Immature natural killer cell (primary cell): Measurements from ENCODE around the gene EFNA5. TPM values are rescaled to one million over a fixed set of nuclear protein-coding genes. Genes with fewer than 3 reads are reported as not detected.

Experiments used
- DNase-seq, 3 donors: peaks; one replicate each; pipeline ENCODE4 v3.0.0; 2022; ENCODE audit warnings: mixed read lengths in 1 of 3
- H3K27ac Mint-ChIP-seq, 6 donors: one replicate each; pipeline ENCODE4 v1.8.0; 2020; ENCODE audit warnings: mixed read lengths in 6 of 6, mild to moderate bottlenecking in 5 of 6, inconsistent platforms in 4 of 6, moderate library complexity in 3 of 6
- H3K27me3 Mint-ChIP-seq, 3 donors: one replicate each; pipeline ENCODE4 v1.8.0; 2020 to 2021; ENCODE audit warnings: low read depth in 3 of 3, mild to moderate bottlenecking in 3 of 3, mixed read lengths in 3 of 3, moderate library complexity in 3 of 3, inconsistent platforms in 1 of 3
- H3K36me3 Mint-ChIP-seq, 3 donors: one replicate each; pipeline ENCODE4 v1.8.0; 2020; ENCODE audit warnings: mixed read lengths in 3 of 3, inconsistent platforms in 2 of 3, mild to moderate bottlenecking in 2 of 3
- H3K4me1 Mint-ChIP-seq, 2 donors: one replicate each; pipeline ENCODE4 v1.8.0; 2020; ENCODE audit warnings: inconsistent platforms in 2 of 2, mild to moderate bottlenecking in 2 of 2, mixed read lengths in 2 of 2, moderate library complexity in 1 of 2
- H3K4me3 Mint-ChIP-seq, 5 donors: one replicate each; pipeline ENCODE4 v1.8.0; 2020; ENCODE audit warnings: mild to moderate bottlenecking in 5 of 5, mixed read lengths in 5 of 5, inconsistent platforms in 3 of 5, moderate library complexity in 3 of 5
- H3K9me3 Mint-ChIP-seq, 6 donors: one replicate each; pipeline ENCODE4 v1.8.0; 2020; ENCODE audit warnings: mild to moderate bottlenecking in 6 of 6, mixed read lengths in 6 of 6, inconsistent platforms in 4 of 6, moderate library complexity in 3 of 6
- polyA plus RNA-seq, 3 donors: library from polyadenylated mRNA; unstranded; fragments of 300-500 nt; fragmentation: Illumina TruSeq; gene quantifications; one replicate each; pipeline ENCODE4 v1.2.3, GENCODE V29; 2021

The EFNA5 gene
- polyA plus RNA-seq, 3 donors from 2014 or later = 0.73 to 2.6 (median 1.7) TPM

GRCh38 chr5:107618242-107618641, 52.5 kb downstream of the EFNA5 start:
- DNase-seq = no peak
- Mint-ChIP-seq H3K4me1 (no peaks in the 10 kb centered on the region), H3K27ac (no peak overlapping the region), H3K4me3 (no peak overlapping the region), H3K36me3 (no peaks in the 10 kb centered on the region), H3K9me3 (no peaks in the 10 kb centered on the region), H3K27me3 (peaks cover 0 to 2% (median 2%) of the 10 kb centered on the region in 3 donors)

- Mint-ChIP-seq H3K27me3 (peaks cover 0 to 2% (median 2%) of the 10 kb centered on the region in 3 donors), H3K36me3 (no peaks in the 10 kb centered on the region), H3K4me3 (no peak overlapping the region), H3K9me3 (no peaks in the 10 kb centered on the region), H3K4me1 (no peaks in the 10 kb centered on the region), H3K27ac (peak overlapping the region in 1 of 6 donors; percentile 5)
- no peak for DNase-seq
Measured at GRCh38 chr5:107617052-107617451, 53.7 kb downstream of the EFNA5 start.

GRCh38 chr5:107616213-107616612, 54.5 kb downstream of the EFNA5 start:
- Mint-ChIP-seq H3K9me3 (no peaks in the 10 kb centered on the region), H3K4me3 (no peak overlapping the region), H3K27me3 (peaks cover 0 to 2% (median 2%) of the 10 kb centered on the region in 3 donors), H3K36me3 (no peaks in the 10 kb centered on the region), H3K4me1 (no peaks in the 10 kb centered on the region), H3K27ac (no peak overlapping the region)
- no peak for DNase-seq

- DNase-seq = no peak
- H3K4me1 Mint-ChIP-seq = no peaks in the 10 kb centered on the region
- no peaks in the 10 kb centered on the region for H3K36me3 Mint-ChIP-seq
- no peak overlapping the region for H3K27ac Mint-ChIP-seq
- H3K9me3 Mint-ChIP-seq = no peaks in the 10 kb centered on the region
- peaks cover 0 to 2% (median 2%) of the 10 kb centered on the region in 3 donors for H3K27me3 Mint-ChIP-seq
- H3K4me3 Mint-ChIP-seq = no peak overlapping the region
Measured at GRCh38 chr5:107615299-107615817, 55.4 kb downstream of the EFNA5 start.

- H3K27me3 Mint-ChIP-seq = peaks cover 0 to 4% (median 3%) of the 10 kb centered on the region in 3 donors
- H3K4me3 Mint-ChIP-seq = no peak overlapping the region
- H3K36me3 Mint-ChIP-seq = no peaks in the 10 kb centered on the region
- no peak overlapping the region for H3K27ac Mint-ChIP-seq
- DNase-seq = no peak
- no peaks in the 10 kb centered on the region for H3K9me3 Mint-ChIP-seq
- no peaks in the 10 kb centered on the region for H3K4me1 Mint-ChIP-seq
Measured at GRCh38 chr5:107612541-107612940, 58.2 kb downstream of the EFNA5 start.

- no peaks in the 10 kb centered on the region for H3K36me3 Mint-ChIP-seq
- no peak for DNase-seq
- peaks cover 0 to 8% (median 1%) of the 10 kb centered on the region in 3 donors for H3K27me3 Mint-ChIP-seq
- H3K4me1 Mint-ChIP-seq = peaks cover under 1 to 2% of the 10 kb centered on the region in 2 donors
- no peak overlapping the region for H3K4me3 Mint-ChIP-seq
- no peak overlapping the region for H3K27ac Mint-ChIP-seq
- H3K9me3 Mint-ChIP-seq = no peaks in the 10 kb centered on the region
Measured at GRCh38 chr5:107610798-107611197, 59.9 kb downstream of the EFNA5 start.

GRCh38 chr5:107607671-107608345, 62.9 kb downstream of the EFNA5 start:
- Mint-ChIP-seq H3K27me3 (peaks cover 0 to 6% (median 1%) of the 10 kb centered on the region in 3 donors), H3K4me3 (no peak overlapping the region), H3K36me3 (no peaks in the 10 kb centered on the region), H3K4me1 (peaks cover 17 to 18% of the 10 kb centered on the region in 2 donors), H3K27ac (no peak overlapping the region), H3K9me3 (peaks cover 0 to 2% (median 0%) of the 10 kb centered on the region in 6 donors)
- DNase-seq = no peak

- Mint-ChIP-seq H3K4me3 (no peak overlapping the region), H3K27me3 (peaks cover under 1 to 6% (median 1%) of the 10 kb centered on the region in 3 donors), H3K36me3 (no peaks in the 10 kb centered on the region)
Measured at GRCh38 chr5:107607196-107607595, 63.5 kb downstream of the EFNA5 start.

GRCh38 chr5:107605596-107606125, 65.1 kb downstream of the EFNA5 start:
- Mint-ChIP-seq H3K4me1 (peaks cover 17 to 18% of the 10 kb centered on the region in 2 donors), H3K27me3 (peaks cover 1 to 7% (median 6%) of the 10 kb centered on the region in 3 donors), H3K4me3 (no peak overlapping the region), H3K9me3 (peaks cover 0 to 2% (median 0%) of the 10 kb centered on the region in 6 donors), H3K27ac (no peak overlapping the region), H3K36me3 (no peaks in the 10 kb centered on the region)
- no peak for DNase-seq

More at GRCh38 chr5:107607196-107607595, 63.5 kb downstream of the EFNA5 start:
- Mint-ChIP-seq H3K4me1 (peaks cover 17 to 18% of the 10 kb centered on the region in 2 donors), H3K27ac (no peak overlapping the region), H3K9me3 (peaks cover 0 to 2% (median 0%) of the 10 kb centered on the region in 6 donors)
- DNase-seq = no peak

GRCh38 chr5:107604990-107605389, 65.7 kb downstream of the EFNA5 start:
- no peaks in the 10 kb centered on the region for H3K36me3 Mint-ChIP-seq
- peaks cover 17 to 18% of the 10 kb centered on the region in 2 donors for H3K4me1 Mint-ChIP-seq
- peak overlapping the region in 2 of 5 donors; percentile 5 to 48 for H3K4me3 Mint-ChIP-seq
- H3K9me3 Mint-ChIP-seq = peaks cover 0 to 2% (median 0%) of the 10 kb centered on the region in 6 donors
- peaks cover 1 to 7% (median 6%) of the 10 kb centered on the region in 3 donors for H3K27me3 Mint-ChIP-seq
- peak overlapping the region in 1 of 6 donors; percentile 18 for H3K27ac Mint-ChIP-seq
- DNase-seq = no peak

GRCh38 chr5:107604146-107604910, 66.4 kb downstream of the EFNA5 start:
- H3K27me3 Mint-ChIP-seq = peaks cover 0 to 7% (median 6%) of the 10 kb centered on the region in 3 donors
- H3K4me1 Mint-ChIP-seq = peaks cover 17 to 18% of the 10 kb centered on the region in 2 donors
- no peak overlapping the region for H3K27ac Mint-ChIP-seq

GRCh38 chr5:107603349-107603748, 67.4 kb downstream of the EFNA5 start:
- Mint-ChIP-seq H3K4me1 (peaks cover 17 to 18% of the 10 kb centered on the region in 2 donors), H3K27me3 (peaks cover 0 to 7% (median 6%) of the 10 kb centered on the region in 3 donors), H3K9me3 (peaks cover 0 to 2% (median 0%) of the 10 kb centered on the region in 6 donors), H3K27ac (no peak overlapping the region), H3K4me3 (no peak overlapping the region), H3K36me3 (no peaks in the 10 kb centered on the region)
- DNase-seq = no peak

More at GRCh38 chr5:107604146-107604910, 66.4 kb downstream of the EFNA5 start:
- Mint-ChIP-seq H3K4me3 (no peak overlapping the region), H3K9me3 (peaks cover 0 to 2% (median 0%) of the 10 kb centered on the region in 6 donors), H3K36me3 (no peaks in the 10 kb centered on the region)
- DNase-seq = no peak

GRCh38 chr5:107602896-107603295, 67.8 kb downstream of the EFNA5 start:
- Mint-ChIP-seq H3K4me1 (peaks cover 17 to 18% of the 10 kb centered on the region in 2 donors), H3K27ac (no peak overlapping the region), H3K4me3 (no peak overlapping the region), H3K9me3 (peaks cover 0 to 2% (median 0%) of the 10 kb centered on the region in 6 donors), H3K36me3 (no peaks in the 10 kb centered on the region), H3K27me3 (peaks cover 0 to 7% (median 6%) of the 10 kb centered on the region in 3 donors)
- no peak for DNase-seq
